ENCODE measurements around the gene SDSL.

The SDSL gene

DNA sequence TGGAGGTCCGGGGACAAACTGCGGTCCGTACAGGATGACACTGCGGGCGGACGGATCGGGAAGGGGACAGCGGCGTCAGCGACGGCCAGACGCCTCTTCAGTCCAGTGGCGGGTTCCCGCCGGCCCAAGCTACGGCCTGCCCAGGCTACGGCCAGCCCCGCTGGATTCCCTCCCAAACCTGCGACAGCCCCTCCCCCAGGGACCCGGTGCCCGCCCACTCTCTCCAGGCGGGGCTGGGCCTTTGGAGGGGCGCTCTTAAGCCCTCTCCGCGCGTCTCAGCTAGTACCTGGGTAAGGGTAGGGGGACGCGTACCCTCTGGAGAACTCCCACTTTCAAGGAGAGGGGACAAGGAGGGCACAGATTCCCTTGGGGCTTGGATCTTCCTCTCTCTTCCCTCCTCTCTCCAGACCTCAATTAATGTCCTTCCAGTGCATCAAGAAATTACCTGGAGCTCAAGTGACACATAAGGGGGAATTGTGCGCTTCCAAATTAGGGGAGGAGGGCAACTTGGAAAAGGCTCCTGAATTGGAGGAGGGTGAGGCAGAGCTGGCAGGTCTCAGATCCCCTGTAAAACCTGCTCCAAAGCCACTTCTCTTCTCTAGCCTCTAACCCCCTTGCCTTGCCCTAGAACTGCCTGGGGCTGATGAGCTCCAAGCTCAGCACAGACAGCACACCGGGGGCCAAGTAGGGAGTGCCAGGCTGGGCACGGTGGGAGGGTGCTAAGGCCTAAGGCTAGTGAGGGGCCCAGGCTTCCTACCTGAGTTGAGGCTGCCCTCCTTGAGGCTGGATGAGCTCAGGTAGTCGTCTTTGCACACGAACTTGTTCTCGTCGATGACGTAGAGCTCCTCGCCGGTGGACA, 46.4 kb downstream of the SDSL start:
- no peak for DNase-seq (ENCODE audit: low spot score)

DNA sequence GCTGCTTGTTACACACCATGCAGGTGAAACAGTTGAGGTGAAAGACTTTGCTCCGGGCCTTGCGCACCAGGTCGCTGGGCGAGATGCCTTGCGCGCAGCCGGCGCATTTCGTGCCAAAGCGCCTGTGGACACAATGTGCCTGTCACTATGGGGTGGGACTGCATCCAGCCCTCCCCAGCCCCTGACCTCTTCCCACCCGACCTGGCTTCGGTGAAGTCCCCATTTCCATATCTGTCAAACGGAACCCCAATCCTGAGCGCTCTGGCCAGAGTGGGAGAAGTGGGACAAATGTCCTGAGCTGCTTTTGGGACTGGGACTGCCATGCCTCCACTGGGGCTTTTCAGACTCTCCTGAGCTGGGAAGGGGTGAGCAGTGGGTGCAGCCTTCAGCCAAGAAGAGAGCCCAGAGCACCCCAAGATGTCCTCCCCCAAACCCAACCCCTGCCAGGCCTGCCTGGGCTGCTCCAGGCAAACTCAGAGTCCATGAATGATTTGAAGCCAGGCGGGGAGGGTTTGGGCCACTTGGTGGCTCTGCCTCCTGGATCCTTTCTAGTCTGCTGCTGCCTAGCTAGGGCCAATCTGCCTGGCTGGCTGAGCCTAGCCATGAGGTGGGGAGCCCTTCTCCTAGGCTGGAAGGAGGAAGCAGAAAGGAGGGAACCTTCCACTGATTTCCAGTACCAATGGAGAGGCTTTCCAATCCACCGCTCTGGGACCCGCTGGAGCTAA, 47.2 kb downstream of the SDSL start:
- DNase-seq (ENCODE audit: low spot score) = no peak

DNA sequence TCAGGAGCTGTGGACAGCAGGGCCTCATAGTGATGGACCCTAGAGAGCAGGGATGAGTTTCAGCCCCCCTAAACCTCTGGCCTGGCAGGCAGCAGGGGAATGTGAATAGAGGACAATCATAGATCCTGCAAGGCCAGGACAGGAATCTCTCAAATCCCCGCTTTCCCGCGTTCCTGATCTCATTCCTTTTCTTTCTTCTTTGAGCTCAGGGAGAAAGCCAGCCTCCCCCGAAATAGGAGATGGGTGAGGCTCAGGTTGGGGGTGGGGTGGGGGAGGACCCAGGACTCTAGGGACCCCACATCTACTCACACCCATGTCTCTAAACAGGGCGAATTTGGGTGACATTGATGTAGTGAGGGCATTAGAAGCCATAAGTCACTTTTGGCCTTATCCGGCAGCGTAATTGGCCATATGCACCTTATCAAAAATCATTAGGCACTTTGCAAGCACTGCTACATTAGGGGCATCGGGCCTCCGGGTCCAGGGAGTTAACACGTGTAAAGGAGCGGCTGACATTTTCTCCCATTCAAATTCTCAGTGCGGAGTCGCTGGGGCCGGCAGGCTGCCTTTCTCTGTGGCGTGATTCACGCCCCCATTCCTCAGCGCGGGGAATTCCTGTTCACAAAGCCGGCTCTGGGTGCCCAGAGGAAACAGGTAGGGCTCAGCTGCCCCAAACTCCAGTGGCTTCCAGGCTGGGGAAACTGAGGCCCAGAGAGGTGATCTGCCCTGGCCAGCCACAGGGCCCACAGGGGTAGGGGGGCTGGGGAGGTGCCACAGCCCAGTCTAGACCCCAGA, 48.0 kb downstream of the SDSL start:
- no peak for DNase-seq (ENCODE audit: low spot score)

DNA sequence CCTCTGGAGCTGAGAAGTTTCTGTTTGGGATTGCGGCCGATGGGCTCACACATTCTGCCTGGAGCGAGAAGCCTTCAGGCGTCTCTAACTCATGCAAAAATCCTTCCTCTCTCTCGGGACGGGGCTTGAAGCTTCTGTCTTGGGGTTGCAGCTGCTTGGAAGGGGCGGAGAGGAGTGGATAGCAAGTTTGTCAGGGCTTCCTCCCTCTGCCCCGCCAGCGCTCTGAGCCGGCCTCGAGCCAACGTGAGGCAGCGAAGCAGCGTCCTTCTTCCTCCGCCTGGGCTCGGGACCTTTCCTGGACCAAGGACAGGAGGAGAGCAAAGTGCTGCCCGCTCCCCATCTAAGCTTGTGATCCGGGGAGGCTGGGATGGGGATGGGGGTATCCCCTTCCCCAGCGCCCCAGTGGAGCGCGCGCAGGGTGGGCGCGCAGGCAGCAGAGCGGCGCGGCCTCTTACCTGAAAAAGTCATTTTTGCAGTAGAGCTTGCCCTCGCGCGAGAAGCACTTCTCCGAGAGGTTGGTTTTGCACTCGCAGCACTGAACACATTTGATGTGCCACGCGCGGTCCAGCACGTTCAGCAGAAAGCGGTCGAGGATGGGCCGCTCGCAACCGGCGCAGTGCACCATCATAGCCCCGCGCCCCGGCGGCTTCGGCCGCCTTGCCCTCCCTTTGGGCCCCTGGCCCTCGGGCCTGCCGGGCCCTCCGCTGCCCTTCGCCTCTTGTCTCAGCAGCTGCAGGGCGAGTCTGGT, 48.9 kb downstream of the SDSL start:
- no peak for DNase-seq (ENCODE audit: low spot score)

DNA sequence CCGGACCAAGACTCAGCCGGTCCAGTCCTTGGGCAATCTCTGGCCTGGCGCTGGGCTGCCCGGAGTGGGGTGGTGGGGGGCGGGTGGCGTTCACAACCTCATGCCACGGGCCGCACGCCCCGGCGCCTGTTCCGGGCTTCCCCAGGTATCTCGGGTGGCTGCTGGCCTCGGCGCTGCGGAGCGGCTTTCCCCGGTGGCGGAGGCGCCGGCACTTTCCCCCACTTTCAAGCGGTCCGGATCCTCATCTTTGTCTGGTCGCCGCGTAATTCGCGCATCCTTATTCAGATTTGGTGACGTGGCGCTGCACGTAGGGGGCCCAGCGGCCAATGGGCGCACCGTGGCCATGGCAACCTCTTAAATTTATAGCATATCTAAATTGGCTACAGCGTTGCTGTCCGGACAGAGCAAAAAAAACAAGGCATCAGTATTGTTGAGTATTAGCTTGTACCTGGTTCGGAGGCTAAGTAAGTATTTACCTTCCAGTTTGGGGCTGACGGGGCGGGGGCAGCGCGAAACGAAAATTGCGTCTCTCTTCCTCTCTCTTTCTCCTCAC, 49.5 kb downstream of the SDSL start, which contains the start of gene LHX5:
Gene LHX5 (minus strand): TSS at position 253 of the 553 bp plus-strand sequence. CDS start 373 bp downstream, outside the sequence.
- DNase-seq (ENCODE audit: low spot score) = no peak

DNA sequence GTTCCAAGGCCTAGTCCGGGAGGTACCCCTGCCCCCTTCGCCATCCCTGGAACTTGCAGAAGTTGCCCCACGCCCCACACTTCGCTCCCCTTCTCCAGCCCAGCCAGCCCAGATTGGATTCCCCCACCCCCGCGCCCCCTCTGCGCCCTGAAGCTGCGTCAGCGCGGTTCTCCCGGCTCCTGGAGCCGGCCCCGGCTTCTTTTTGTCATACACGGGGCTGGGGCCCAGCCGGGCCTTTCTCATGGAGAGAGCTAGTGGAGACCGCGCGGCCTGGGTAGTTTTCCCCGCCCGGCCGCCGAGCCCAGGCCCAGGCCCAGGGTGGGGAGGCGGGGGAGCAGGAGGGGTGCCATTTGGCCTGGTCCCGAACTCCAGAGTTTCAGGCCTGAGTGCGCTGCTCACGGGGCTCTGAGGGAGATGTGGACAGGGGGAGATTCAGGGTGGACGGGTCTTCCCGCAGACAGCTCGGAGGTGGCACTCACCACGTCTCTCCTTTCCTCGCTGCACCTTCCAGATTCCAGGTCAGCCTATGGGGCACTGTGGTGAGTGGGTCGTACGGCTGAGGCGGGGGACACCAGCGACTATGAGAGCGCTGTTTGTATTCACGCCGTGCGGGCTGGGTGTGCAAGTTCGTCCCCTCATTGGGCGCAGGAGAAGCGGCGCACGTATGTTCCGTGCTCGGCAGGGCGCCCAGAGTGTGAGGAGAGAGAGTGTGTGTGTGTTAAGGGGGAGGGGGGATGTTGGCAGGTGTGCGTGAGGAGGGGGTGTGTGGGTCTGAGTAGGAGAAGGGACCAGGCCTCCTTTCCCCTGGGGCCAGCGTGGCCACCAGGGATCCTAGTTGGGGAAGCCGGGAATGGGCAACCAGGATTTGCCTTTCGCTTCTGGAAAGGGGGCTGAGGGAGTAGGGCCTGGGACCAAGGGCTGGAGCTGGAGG, 50.3 kb downstream of the SDSL start:
- DNase-seq (ENCODE audit: low spot score) = no peak

DNA sequence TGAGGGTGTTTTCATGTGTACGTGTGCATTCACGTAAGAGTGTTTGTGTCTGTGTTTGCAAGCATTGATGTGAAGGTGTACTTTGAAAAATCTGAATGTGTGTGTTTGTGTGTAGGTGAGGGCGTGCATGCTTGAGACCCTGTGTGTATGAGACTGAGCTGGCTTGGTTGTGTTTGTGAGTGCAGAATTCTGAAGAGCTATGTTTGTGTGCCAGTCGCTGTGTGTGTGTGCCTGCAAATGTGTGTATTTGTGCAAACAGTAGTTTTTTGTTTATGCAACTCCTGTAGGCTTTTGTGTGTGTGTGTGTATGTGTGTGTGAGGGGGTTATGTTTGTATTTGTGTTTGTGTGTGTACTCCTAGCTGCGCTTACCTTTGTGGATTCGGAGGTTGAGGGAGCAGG, 51.2 kb downstream of the SDSL start:
- no peak for DNase-seq (ENCODE audit: low spot score)

DNA sequence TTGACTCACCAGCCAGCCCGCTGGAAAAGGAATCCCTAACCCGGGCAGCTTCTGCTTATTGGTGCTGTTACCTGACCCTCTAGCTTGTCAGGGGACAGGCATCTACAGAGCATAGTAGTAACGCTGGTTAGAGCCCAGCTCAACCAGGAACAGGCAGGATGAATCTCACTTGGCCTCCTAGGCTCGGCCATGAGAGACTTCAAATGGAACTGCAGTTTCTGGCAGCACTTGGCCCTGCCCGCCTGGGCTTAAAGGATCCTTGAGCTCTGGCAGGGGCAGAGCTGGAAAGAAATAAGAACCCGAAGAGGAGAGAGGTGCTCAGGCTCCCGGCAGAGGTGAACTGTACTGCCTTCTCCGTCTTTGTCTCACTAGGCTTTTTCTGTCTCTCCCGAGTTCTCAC, 51.8 kb downstream of the SDSL start:
- no peak for DNase-seq (ENCODE audit: low spot score)

DNA sequence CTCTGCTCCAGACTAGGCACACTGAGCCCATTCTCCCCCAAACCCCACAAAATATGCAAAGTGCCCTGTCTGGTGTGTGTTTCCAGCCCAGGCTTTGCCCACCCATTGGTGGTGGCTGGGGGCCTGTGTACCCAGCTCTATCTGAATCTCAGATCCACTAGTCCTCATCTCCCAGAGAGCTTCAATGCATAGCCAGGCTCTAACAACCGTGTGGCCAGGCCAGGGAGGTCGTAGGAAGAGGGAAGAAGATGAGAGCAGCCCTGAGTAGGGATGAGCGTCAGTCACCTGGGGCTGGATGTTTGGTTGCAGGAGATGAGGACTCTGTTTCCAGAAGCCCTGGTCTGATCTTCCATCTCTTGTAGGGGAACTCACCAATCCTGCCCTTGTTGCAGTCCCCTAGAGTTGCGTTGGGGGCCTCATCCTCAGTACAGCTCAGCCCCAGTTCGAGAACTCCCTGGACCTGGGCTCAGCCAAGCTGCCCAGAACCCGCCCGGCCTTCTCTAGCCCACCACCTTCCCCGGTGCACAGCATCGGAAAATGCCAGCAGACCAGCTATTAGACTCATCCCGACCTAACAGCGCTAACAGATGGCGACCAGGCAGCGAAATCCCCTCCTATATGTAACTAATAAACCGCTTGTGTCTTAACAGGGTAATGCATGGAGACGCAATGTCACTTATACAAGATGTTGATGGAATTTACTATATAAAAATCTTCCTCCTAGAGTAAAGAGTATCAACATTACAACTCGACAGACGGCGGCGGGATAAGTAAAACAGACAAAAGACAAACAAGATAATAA, 52.7 kb downstream of the SDSL start:
- no peak for DNase-seq (ENCODE audit: low spot score)

DNA sequence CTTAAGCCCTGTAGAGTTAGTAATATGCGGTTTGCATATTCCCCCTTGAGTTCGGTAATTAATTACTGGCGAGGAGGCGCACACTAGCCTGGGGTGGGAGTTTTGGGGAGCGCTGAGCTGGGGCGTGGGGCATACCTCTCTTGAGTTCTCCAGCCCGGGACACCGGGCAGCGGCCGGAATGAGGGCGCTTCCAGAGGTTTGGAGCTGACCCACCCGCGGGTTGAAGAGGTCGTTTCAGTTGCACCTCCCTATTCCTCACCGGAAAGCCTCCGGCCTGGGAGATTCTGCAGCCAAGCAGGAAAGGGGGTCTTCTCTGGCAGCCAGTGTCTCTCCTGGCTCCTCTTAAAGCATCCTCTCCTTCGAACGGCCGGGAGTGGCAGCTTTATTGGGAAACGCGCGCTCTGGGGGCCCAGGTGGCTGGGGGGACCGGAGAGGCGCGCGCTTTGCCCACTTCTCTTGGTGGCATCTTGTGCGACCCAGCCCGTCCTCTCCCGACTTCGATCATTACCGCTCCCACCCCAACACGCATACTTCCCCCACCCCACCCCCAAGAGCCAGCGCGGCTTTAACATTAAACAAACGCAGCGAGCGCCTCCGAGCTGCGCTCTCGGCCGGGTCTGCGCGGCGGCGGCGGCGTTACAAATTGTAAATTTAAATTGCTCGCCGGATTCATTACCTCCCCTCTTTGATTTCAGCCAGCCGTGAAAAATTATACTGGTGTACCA, 53.4 kb downstream of the SDSL start:
- DNase-seq (ENCODE audit: low spot score) = no peak

DNA sequence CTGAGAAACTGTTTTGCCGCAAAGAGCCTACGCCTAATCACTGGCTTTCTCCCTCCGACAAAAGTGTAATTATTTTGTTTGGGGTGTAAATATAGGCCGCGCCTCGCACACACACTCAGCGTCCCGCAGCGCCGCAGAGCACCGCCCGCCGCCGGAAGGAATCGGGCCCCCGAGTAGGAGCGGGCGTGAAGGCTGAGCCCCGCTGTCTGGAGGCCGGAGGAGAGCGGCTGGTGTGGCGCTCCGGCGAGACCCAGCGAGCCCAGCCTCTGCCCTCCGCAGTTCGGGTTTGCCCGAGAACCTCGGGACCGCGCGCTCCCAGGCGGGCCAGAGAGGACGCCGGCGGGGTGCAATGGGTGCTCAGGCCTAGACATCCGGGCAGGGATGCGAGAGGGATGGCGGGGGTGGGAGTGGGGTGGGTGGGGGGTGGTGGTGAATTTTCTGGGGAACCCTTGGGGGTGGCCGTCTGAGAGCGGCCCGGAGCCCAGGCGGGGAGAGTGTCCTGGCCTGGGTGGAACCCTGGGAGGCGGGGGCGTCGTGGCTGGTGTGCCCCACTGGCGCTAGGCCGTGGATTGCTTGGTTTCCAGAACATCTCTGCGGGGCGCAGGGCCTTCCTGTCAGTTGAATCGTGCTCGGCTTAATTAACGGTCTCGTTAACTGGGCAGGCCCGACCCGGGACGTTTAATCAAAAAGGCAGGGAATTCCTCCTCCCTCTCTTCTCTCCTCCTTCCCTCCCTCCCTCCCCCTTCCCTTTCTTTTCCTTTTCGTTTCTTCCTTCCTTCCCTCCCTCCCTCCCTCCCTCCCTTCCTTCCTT, 54.2 kb downstream of the SDSL start:
- no peak for DNase-seq (ENCODE audit: low spot score)

DNA sequence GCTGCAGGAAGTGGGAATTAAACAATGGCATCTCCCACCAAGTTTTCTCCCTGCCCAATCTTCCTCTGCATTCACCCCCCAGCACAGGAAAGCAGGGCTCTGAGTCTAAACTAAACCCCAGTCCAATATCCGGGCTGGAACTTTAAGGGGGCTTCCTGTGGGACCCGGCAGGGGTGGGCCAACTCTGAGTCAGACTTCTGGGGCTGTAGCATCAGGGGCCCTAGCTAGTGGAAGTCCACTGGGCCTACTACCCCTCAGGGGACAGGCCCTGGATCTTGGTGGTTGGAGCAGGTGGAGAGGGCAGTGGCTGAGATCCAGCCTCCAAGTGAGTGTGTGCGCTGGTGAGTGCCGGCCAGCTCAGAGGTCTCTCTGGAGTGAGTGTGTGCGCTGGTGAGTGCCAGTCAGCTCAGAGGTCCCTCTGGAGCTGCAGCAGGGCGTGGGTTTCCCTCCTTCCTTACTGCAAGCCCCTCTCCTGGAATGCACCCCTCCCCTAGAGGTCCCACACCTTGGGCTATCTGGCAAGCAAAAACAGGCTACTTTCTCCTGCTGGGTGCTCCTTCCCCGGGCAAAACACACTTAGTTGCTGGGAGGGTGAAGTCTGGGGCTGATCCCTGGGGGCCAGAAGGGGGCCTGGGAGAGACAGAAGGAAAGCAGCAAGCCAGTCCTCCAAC, 55.1 kb downstream of the SDSL start:
- DNase-seq (ENCODE audit: low spot score) = no peak

DNA sequence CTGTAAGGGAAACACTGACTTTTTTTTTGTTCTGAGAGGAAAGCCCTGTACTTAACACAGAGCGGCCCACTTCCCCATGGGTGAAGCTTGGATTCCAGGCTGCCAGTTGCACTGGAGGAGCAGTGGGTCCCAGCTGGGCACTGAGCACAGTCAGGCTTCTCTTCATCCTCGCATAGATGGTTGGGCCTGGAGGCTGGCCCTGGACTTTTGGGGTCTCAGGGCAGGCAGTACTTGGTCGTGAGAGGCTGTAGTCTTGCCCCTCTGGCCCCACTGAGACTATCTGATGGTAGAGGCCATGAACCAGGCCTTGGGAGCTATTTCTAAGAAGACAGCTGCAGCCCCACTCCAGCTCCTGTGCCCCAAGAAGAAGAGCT, 55.6 kb downstream of the SDSL start:
- DNase-seq (ENCODE audit: low spot score) = no peak

DNA sequence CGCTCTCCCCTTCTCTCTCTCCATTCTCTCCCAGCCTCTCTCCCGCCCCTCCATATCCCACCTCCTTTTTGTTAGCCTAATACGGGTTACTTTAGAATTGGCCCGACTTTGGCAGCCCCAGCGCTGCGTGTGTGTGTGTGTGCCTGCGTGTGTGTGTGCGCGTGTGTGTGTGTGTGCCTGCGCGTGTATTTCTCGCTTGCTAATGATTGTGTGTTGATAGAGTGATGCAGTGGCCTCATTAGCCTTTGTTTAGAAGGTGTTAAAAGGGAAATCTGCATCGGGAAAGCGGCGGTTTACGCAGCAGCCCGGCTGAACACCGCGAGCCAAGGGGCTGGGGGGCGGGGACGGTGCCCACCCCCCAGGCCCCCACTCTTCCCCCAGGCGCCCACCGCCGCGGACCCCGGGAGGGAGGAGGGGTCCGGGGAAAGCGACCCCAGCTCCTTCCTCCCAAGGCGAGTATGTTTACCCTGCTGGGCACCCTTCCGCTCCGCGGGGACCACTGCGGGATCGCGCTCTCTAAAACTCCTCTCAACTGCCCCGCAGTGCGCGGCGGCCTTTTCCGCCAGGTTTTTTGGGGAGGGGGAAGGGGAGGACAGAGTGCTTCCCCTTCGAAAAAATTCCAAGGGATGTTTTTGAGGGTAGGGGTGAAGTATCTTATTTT, 56.3 kb downstream of the SDSL start:
- no peak for DNase-seq (ENCODE audit: low spot score)

DNA sequence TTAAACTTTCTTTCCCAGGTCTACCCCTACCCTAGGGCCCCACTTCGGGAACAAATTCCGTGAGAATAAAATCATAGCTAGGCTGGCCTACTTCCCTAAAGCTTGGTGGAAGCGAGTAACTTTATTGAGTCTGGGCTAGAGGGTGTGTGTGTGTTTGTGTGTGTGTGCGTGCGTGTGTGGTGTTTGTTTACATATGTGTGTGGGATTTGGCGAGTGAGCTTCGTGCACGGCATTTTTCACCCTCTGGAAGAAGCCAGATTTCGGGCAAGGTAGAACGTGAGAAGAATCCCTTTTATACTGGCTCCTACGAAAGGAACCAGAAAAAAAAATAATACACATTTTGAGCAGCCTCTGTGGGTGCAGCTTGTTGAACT, 57.0 kb downstream of the SDSL start:
- DNase-seq (ENCODE audit: low spot score) = no peak

DNA sequence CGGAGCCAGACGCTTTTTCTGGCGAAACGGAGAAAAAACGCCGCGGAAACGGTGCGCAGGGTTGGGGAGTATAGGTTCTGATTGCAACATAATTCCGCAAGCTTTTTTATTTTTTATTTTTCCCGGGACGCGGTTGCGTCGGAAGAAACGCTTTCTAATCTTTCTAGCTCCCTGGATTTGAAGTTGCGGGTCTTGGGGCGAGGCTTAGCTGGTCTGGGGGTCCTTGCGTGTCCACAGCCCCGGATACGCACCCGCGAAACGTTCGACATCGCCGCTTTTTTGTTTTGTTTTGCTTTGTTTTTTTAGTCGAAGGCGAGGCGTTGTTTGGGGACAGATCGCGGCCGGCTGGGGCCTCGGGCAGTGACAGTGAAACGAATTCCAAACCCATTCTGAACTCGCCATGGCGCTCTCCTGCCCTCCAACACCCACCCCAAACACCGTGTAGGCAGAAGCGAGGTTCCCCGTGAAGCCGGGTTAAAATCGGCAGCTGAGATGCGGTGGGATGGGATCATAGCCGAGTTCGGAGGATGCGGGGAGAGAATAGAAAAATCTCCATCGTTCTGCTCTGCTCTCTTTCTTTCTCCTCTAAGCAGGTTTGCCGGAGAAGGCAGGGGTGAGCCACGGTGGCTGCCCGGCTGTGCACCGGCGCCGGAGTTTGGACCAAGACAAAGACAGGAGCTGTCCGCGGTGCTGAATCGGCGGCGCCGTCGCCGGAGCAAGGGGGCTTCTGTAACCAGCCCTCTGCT, 57.6 kb downstream of the SDSL start:
- DNase-seq (ENCODE audit: low spot score) = peak; percentile 45

All from COLO829 (cell line).